Esophagus squamous epithelium (tissue), 5 donors: ENCODE measurements around the gene NPIPA5. TPM values are rescaled to one million over a fixed set of nuclear protein-coding genes. Genes with fewer than 3 reads are reported as not detected.
"Not testable (repeated sequence)": the region's sequence is repeated elsewhere in the genome, so short reads cannot be mapped to it uniquely, and the experiment has no call there.

Experiments used
- DNase-seq: peaks from one replicate; lab custom pipeline; 2025; lab: John Stamatoyannopoulos, UW
- H3K27ac ChIP-seq, 4 donors: fragments of 200-600 bp; sonication (generic); one replicate each; pipeline ENCODE4 v1.5.1; 2016 to 2019; ENCODE audit warnings: mild to moderate bottlenecking in 1 of 4
- H3K27me3 ChIP-seq, 4 donors: fragments of 200-600 bp; sonication (generic); 1 replicate in 3 of 4; 2 replicates in 1 of 4; pipeline versions ENCODE4 v1.5.1 to v1.6.0; 2017 to 2021; ENCODE audit warnings: antibody characterized with exemption in 1 of 4
- H3K36me3 ChIP-seq, 3 donors: fragments of 200-600 bp; sonication (generic); one replicate each; pipeline ENCODE4 v1.5.1; 2016 to 2019
- H3K4me1 ChIP-seq, 3 donors: fragments of 200-600 bp; sonication (generic); one replicate each; pipeline ENCODE4 v1.5.1; 2017 to 2019
- H3K4me3 ChIP-seq, 4 donors: fragments of 200-600 bp; sonication (generic); 1 replicate in 3 of 4; 2 replicates in 1 of 4; pipeline ENCODE4 v1.5.1; 2016 to 2019; ENCODE audit warnings: mild to moderate bottlenecking in 2 of 4, moderate library complexity in 1 of 4
- H3K9me3 ChIP-seq, 3 donors: fragments of 200-600 bp; sonication (generic); one replicate each; pipeline ENCODE4 v1.5.1; 2016 to 2019
- POLR2A ChIP-seq, 4 donors: fragments of 450-650 bp; IDR thresholded peaks; one replicate each; pipeline ENCODE4 v1.6.1; 2017; ENCODE audit warnings: antibody characterized with exemption in 4 of 4, mild to moderate bottlenecking in 4 of 4, moderate library complexity in 3 of 4
- WGBS, 2 donors: methylation state at CpG; one replicate each; pipeline ENCODE4 v1.1.5; 2018; 5-methylcytosine and 5-hydroxymethylcytosine counted together
- intact Hi-C: fragments of 100-400 bp; cut with DNase I; formaldehyde crosslinking; loops from one replicate; pipeline ENCODE4 v1.15.0; 2022
- total RNA-seq, 4 donors: library from RNA; depleted of rRNA; stranded (reverse); fragments of >200 nt; gene quantifications; one replicate each; pipeline ENCODE4 v1.1.0, GENCODE V29; 2016
- TF ChIP-seq, protein P1 (sequence below), 6 experiments: fragments of 450-650 bp in 4 of 6; fragments of 200-600 bp in 2 of 6; sonication (generic) in 2 of 6; IDR thresholded peaks; one replicate each; pipeline ENCODE4 v1.5.1; 2016 to 2019; ENCODE audit warnings: antibody characterized with exemption in 6 of 6, mild to moderate bottlenecking in 4 of 6, moderate library complexity in 4 of 6
- donor health status: DM: yes; HTN: yes; CAD: no.

Gene NPIPA5
- total RNA-seq, 4 donors from 2014 or later, result 1.8 to 19.3 (median 1.9) TPM; not detected in 1

- H3K9me3 ChIP-seq, result no peaks in the 10 kb centered on the region
- H3K4me3 ChIP-seq, result no peak overlapping the region
- intact Hi-C loops, result no loop called here
- peak overlapping the region in 1 of 4 donors; percentile 67 for H3K27ac ChIP-seq
- H3K4me1 ChIP-seq, result peaks cover 0 to 9% (median 7%) of the 10 kb centered on the region in 3 donors
- 58 to 69% methylated on average over 9 of the region's 9 CpGs for WGBS, 2 donors
- DNase-seq, result no peak
- no peak for TF ChIP-seq POLR2A (IDR thresholded peaks at IDR 0.05)
- TF ChIP-seq, protein P1, sequence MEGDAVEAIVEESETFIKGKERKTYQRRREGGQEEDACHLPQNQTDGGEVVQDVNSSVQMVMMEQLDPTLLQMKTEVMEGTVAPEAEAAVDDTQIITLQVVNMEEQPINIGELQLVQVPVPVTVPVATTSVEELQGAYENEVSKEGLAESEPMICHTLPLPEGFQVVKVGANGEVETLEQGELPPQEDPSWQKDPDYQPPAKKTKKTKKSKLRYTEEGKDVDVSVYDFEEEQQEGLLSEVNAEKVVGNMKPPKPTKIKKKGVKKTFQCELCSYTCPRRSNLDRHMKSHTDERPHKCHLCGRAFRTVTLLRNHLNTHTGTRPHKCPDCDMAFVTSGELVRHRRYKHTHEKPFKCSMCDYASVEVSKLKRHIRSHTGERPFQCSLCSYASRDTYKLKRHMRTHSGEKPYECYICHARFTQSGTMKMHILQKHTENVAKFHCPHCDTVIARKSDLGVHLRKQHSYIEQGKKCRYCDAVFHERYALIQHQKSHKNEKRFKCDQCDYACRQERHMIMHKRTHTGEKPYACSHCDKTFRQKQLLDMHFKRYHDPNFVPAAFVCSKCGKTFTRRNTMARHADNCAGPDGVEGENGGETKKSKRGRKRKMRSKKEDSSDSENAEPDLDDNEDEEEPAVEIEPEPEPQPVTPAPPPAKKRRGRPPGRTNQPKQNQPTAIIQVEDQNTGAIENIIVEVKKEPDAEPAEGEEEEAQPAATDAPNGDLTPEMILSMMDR (IDR thresholded peaks at IDR 0.05), result no peak
- H3K27me3 ChIP-seq, result no peaks in the 10 kb centered on the region
- H3K36me3 ChIP-seq, result peaks cover 0 to 19% (median 0%) of the 10 kb centered on the region in 3 donors
Observed at GRCh38 chr16:15403392-15403995, 25.4 kb upstream of the NPIPA5 start.

DNA sequence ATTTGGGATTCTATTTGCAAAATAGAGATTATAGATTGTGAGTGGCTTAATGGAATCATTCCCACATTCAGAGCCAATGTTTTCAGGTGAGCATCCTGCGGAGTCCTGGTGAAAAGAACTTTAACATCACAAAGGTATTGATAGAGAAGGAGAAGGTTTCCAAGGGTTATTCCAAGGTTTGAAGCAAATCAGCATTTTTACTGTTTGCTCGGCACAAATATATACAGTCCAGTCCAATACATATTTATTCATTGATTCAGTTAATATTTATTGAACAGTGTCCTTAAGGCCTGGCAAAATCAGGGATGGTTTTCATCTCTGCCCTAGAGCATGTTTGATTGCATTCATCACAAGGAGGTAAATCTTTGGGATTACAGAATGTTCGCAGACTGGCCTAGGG is 23.9 kb upstream of the NPIPA5 start:
- Histone ChIP-seq H3K4me1 (peaks cover 0 to 9% (median 7%) of the 10 kb centered on the region in 3 donors), H3K27ac (no peak overlapping the region), H3K9me3 (no peaks in the 10 kb centered on the region), H3K4me3 (no peak overlapping the region), H3K36me3 (peaks cover 0 to 19% (median 0%) of the 10 kb centered on the region in 3 donors), H3K27me3 (no peaks in the 10 kb centered on the region)
- no peak for DNase-seq
- intact Hi-C loops, result no loop called here
- no peak for TF ChIP-seq POLR2A (IDR thresholded peaks at IDR 0.05)
- TF ChIP-seq, protein P1 (IDR thresholded peaks at IDR 0.05), result no peak
- WGBS, 2 donors, result 74 to 87% methylated on average over 3 of the region's 3 CpGs

GRCh38 chr16:15400314-15400713 is 22.2 kb upstream of the NPIPA5 start:
- H3K27ac ChIP-seq, H3K4me3 ChIP-seq, intact Hi-C loops, H3K27me3 ChIP-seq, H3K9me3 ChIP-seq, DNase-seq: not testable (repeated sequence)
- 85 to 95% methylated on average over 6 of the region's 6 CpGs for WGBS, 2 donors
- peaks cover 5 to 22% (median 13%) of the 10 kb centered on the region in 3 donors for H3K4me1 ChIP-seq
- H3K36me3 ChIP-seq, result peaks cover 0 to 19% (median 0%) of the 10 kb centered on the region in 3 donors

DNA sequence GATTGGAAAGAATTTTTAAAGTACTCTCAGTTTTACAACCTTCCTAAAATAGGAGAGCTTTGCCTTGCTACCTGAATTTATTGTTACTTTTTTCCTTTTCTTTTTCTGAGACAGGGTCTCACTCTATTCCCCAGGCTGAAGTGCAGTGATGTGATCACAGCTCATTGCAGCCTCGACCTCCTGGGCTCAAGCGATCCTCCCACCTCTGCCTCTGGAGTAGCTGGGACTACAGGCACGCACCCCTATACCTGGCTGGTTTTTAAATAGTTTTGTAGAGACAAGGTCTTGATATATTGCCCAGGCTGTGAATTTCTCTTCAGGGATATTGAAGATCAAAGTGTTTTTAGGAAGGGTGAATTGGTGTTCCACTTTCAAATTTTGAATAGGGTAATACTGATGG is 21.2 kb upstream of the NPIPA5 start:
- H3K4me3 ChIP-seq, result no peak overlapping the region
- H3K27ac ChIP-seq, result no peak overlapping the region
- H3K36me3 ChIP-seq, result peaks cover 0 to 19% (median 0%) of the 10 kb centered on the region in 3 donors
- intact Hi-C loops, result no loop called here
- no peak for DNase-seq
- TF ChIP-seq, protein P1 (IDR thresholded peaks at IDR 0.05), result no peak
- TF ChIP-seq POLR2A (IDR thresholded peaks at IDR 0.05), result no peak
- no peaks in the 10 kb centered on the region for H3K9me3 ChIP-seq
- peaks cover 0 to 7% (median 0%) of the 10 kb centered on the region in 4 donors for H3K27me3 ChIP-seq
- WGBS, 2 donors, result 78 to 96% methylated on average over 3 of the region's 3 CpGs
- H3K4me1 ChIP-seq, result peaks cover 5 to 19% (median 8%) of the 10 kb centered on the region in 3 donors

- peaks cover 0 to 19% (median 0%) of the 10 kb centered on the region in 3 donors for H3K36me3 ChIP-seq
Observed at GRCh38 chr16:15398618-15399316, 20.7 kb upstream of the NPIPA5 start.

More at GRCh38 chr16:15398618-15399316, 20.7 kb upstream of the NPIPA5 start:
- WGBS, 2 donors, result 70 to 75% methylated on average over 12 to 14 of the region's 14 CpGs
- no peaks in the 10 kb centered on the region for H3K9me3 ChIP-seq
- intact Hi-C loops, result no loop called here
- no peak for TF ChIP-seq POLR2A (IDR thresholded peaks at IDR 0.05)
- TF ChIP-seq, protein P1 (IDR thresholded peaks at IDR 0.05), result no peak
- peaks cover 0 to 7% (median 0%) of the 10 kb centered on the region in 4 donors for H3K27me3 ChIP-seq
- no peak overlapping the region for H3K27ac ChIP-seq
- peaks cover 4 to 19% (median 5%) of the 10 kb centered on the region in 3 donors for H3K4me1 ChIP-seq
- H3K4me3 ChIP-seq, result no peak overlapping the region
- DNase-seq, result no peak
